HEK293T (cell line): ENCODE measurements around the gene DBF4.
"Not testable (repeated sequence)": the region's sequence is repeated elsewhere in the genome, so short reads cannot be mapped to it uniquely, and the experiment has no call there.

ENCODE experiments used
- CTCF ChIA-PET: fragments of 350-600 bp; formaldehyde crosslinking; extraction: SDS; loops from one replicate; lab custom pipeline; 2021; ENCODE audit warnings: antibody characterized with exemption, inconsistent platforms; lab: Yijun Ruan, JAX
- POLR2A ChIA-PET: fragments of 350-600 bp; formaldehyde crosslinking; extraction: SDS; loops from one replicate; lab custom pipeline; 2020; ENCODE audit warnings: antibody characterized with exemption, inconsistent platforms; lab: Yijun Ruan, JAX
- DNase-seq: peaks from one replicate; pipeline ENCODE4 v3.0.0; 2012; ENCODE audit warnings: mixed read lengths; ENCODE audit errors: extremely low spot score
- ARNT ChIP-seq: fragments of 450-650 bp; IDR thresholded peaks from 2 replicates; pipeline ENCODE4 v1.6.1; 2017; ENCODE audit warnings: mild to moderate bottlenecking
- BHLHE40 ChIP-seq: fragments of 450-650 bp; IDR thresholded peaks from 2 replicates; pipeline ENCODE4 v1.6.1; 2016; ENCODE audit warnings: mild to moderate bottlenecking, moderate library complexity, borderline replicate concordance
- CTBP1 ChIP-seq: fragments of 450-650 bp; IDR thresholded peaks from 2 replicates; pipeline ENCODE4 v1.6.1; 2016; ENCODE audit warnings: borderline replicate concordance
- ELF4 ChIP-seq: fragments of 450-650 bp; IDR thresholded peaks from 2 replicates; pipeline ENCODE4 v1.6.1; 2017; ENCODE audit warnings: antibody characterized with exemption
- FOXA1 ChIP-seq: fragments of 450-650 bp; IDR thresholded peaks from 2 replicates; pipeline ENCODE4 v1.6.1; 2016; ENCODE audit warnings: mild to moderate bottlenecking
- FOXK2 ChIP-seq: fragments of 450-650 bp; IDR thresholded peaks from 2 replicates; pipeline ENCODE4 v1.6.1; 2016; ENCODE audit warnings: mild to moderate bottlenecking
- FOXM1 ChIP-seq: fragments of 450-650 bp; IDR thresholded peaks from 2 replicates; pipeline ENCODE4 v1.6.1; 2017; ENCODE audit warnings: mild to moderate bottlenecking, borderline replicate concordance
- HDGF ChIP-seq: fragments of 450-650 bp; IDR thresholded peaks from 2 replicates; pipeline ENCODE4 v1.6.1; 2017; ENCODE audit warnings: antibody characterized with exemption, borderline replicate concordance
- L3MBTL2 ChIP-seq: fragments of 450-650 bp; conservative IDR thresholded peaks from 2 replicates; pipeline ENCODE4 v1.6.1; 2016; ENCODE audit warnings: mild to moderate bottlenecking
- LEF1 ChIP-seq: fragments of 450-650 bp; IDR thresholded peaks from 2 replicates; pipeline ENCODE4 v1.6.1; 2017; ENCODE audit warnings: mild to moderate bottlenecking, borderline replicate concordance
- NFRKB ChIP-seq: fragments of 450-650 bp; IDR thresholded peaks from 2 replicates; pipeline ENCODE4 v1.6.1; 2016; ENCODE audit warnings: mild to moderate bottlenecking, moderate library complexity
- SP1 ChIP-seq: fragments of 450-650 bp; IDR thresholded peaks from 2 replicates; pipeline ENCODE4 v1.6.1; 2017
- SUZ12 ChIP-seq: fragments of 450-650 bp; IDR thresholded peaks from 2 replicates; pipeline ENCODE4 v1.6.1; 2016; ENCODE audit warnings: mild to moderate bottlenecking
- TARDBP ChIP-seq: fragments of 450-650 bp; IDR thresholded peaks from 2 replicates; pipeline ENCODE4 v1.6.1; 2016
- ZNF384 ChIP-seq: fragments of 450-650 bp; IDR thresholded peaks from 2 replicates; pipeline ENCODE4 v1.6.1; 2016
- TF ChIP-seq, protein P1 (sequence below): fragments of 450-650 bp; IDR thresholded peaks from 2 replicates; pipeline ENCODE4 v1.6.1; 2016

DBF4 gene

GRCh38 chr7:87876040-87876868 lies at the start of gene DBF4, which contains the start of gene SLC25A40:
Gene DBF4, plus strand, starts transcription at chr7:87876493. Its CDS starts 240 bp downstream, at chr7:87876733.
Gene SLC25A40, minus strand, starts transcription at chr7:87876360. Its CDS starts 17,633 bp downstream, at chr7:87858727.
- DNase-seq = peak; percentile 86
- POLR2A ChIA-PET = interaction anchor here (1.1 to 1.8 kb wide), 2 partner anchors 10 to 57 kb away, joined by 6 to 9 read pairs; partner anchors contain the start of gene ADAM22
- CTCF ChIA-PET = interaction anchor here (0.6 to 1.2 kb wide), 2 partner anchors 10 to 404 kb away, joined by 3 read pairs; no protein-coding TSS in a partner anchor
- TF ChIP-seq LEF1 = peak; percentile 51; the same call in 1 of the 2 replicates
- TF ChIP-seq SP1 = no peak
- TF ChIP-seq BHLHE40 = no peak
- TF ChIP-seq FOXM1 = peak; percentile 92
- TF ChIP-seq ELF4 = no peak
- TF ChIP-seq ARNT = no peak; the same call in 1 of the 2 replicates
- peak; percentile 55; the same call in 1 of the 2 replicates for TF ChIP-seq TARDBP
- no peak for TF ChIP-seq ZNF384
- TF ChIP-seq L3MBTL2 = peak; percentile 80
- TF ChIP-seq FOXA1 = no peak
- no peak for TF ChIP-seq FOXK2
- TF ChIP-seq, protein P1, sequence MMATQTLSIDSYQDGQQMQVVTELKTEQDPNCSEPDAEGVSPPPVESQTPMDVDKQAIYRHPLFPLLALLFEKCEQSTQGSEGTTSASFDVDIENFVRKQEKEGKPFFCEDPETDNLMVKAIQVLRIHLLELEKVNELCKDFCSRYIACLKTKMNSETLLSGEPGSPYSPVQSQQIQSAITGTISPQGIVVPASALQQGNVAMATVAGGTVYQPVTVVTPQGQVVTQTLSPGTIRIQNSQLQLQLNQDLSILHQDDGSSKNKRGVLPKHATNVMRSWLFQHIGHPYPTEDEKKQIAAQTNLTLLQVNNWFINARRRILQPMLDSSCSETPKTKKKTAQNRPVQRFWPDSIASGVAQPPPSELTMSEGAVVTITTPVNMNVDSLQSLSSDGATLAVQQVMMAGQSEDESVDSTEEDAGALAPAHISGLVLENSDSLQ = no peak
- no peak for TF ChIP-seq SUZ12

- POLR2A ChIA-PET, CTCF ChIA-PET, DNase-seq: not testable (repeated sequence)
Measured at GRCh38 chr7:87828383-87828782, 47.9 kb upstream of the DBF4 start.

GRCh38 chr7:87831097-87831496 lies 45.2 kb upstream of the DBF4 start:
- no peak for DNase-seq
- ChIA-PET CTCF (no interaction called here), POLR2A (no interaction called here)
- TF ChIP-seq ZNF384 (no peak), ARNT (no peak), LEF1 (no peak), CTBP1 (no peak), FOXK2 (no peak), TARDBP (no peak), NFRKB (no peak), SP1 (no peak), FOXM1 (no peak), SUZ12 (no peak), BHLHE40 (no peak), FOXA1 (no peak)
- TF ChIP-seq, protein P1 = no peak

DNA sequence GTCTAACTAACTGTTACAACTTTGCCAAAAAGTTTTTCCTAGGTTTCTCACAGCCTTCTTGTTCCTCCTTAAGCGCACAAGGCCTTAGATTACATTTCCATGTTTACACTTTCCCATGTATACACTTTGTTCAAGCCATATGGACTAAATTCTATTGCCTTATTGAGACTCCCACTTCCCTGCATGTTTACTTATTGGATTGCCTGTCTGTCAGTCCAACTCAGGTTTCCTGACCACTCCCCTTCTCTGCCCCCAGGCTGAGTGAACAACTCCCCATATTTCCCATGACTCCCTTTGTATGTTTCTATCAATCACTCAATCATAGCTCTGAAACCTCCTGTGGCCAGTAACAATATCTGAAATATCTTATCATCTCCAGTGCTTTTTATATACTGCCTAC lies 43.2 kb upstream of the DBF4 start:
- TF ChIP-seq, protein P1 = peak; percentile 92
- TF ChIP-seq NFRKB (no peak), CTBP1 (no peak), ELF4 (no peak), BHLHE40 (no peak), SUZ12 (no peak), ARNT (no peak), ZNF384 (no peak)
- ChIA-PET POLR2A (no interaction called here), CTCF (no interaction called here)
- DNase-seq = peak; percentile 6

GRCh38 chr7:87837597-87837996 lies 38.7 kb upstream of the DBF4 start:
- no peak for DNase-seq
- CTCF ChIA-PET = no interaction called here
- TF ChIP-seq HDGF = no peak
- no peak for TF ChIP-seq FOXA1
- TF ChIP-seq ARNT = no peak
- no peak for TF ChIP-seq FOXM1
- TF ChIP-seq TARDBP = no peak
- no peak for TF ChIP-seq ELF4
- no peak for TF ChIP-seq CTBP1
- no peak for TF ChIP-seq L3MBTL2
- TF ChIP-seq BHLHE40 = no peak
- POLR2A ChIA-PET = no interaction called here

DNA sequence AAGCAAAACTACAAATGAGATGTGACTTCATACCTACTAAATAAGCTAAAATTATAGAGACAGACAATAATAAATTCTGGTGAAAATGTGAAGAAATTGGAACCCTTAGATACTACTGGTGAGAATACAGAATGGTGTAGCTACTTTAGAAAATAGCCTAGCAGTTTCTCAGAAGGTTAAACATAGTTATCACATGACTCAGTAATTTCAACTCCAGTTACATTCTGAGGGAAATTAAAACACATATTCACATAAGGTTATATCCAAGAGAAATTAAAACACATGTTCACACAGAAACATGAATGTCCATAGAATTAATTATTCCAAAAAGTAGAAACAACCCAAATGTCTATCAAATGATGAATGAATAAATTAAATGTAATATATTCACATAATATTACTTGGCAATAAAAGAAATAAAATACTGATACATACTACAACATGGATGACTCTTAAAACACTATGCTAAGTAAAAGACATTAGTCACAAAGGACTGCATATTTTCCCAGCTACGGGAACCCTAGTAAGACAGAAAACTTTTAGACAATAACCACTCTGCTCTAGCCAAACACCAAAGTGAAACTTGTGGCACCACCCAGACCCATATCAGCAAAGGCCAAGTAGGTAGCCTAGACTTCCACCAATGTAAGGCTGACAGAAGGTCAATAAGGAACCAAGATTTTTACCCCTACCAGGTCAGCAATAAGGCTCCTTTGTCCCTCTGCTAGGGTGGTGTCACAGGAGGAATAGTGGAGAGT lies 25.3 kb upstream of the DBF4 start:
- no peak for TF ChIP-seq SP1
- no peak for TF ChIP-seq FOXA1
- TF ChIP-seq FOXK2 = no peak
- TF ChIP-seq L3MBTL2 = no peak
- TF ChIP-seq SUZ12 = no peak
- TF ChIP-seq, protein P1 = no peak
- no peak for TF ChIP-seq BHLHE40
- TF ChIP-seq HDGF = no peak
- TF ChIP-seq TARDBP = no peak
- no peak for TF ChIP-seq ZNF384
- no peak for TF ChIP-seq ARNT
- TF ChIP-seq CTBP1 = no peak
- no peak for TF ChIP-seq ELF4
- TF ChIP-seq FOXM1 = no peak
- no peak for TF ChIP-seq NFRKB
- no peak for TF ChIP-seq LEF1
- no peak for DNase-seq
- CTCF ChIA-PET = no interaction called here
- POLR2A ChIA-PET = no interaction called here
